ENCODE data around the gene DNAH14.

GRCh38 chr1:225179686-225180085, 250.2 kb downstream of the DNAH14 start:
- no peak for TF ChIP-seq GATA2 (IDR thresholded peaks at IDR 0.05; ENCODE audit: low read depth, low read length)
- TF ChIP-seq GATA3 (IDR thresholded peaks at IDR 0.05; ENCODE audit: low read depth, low read length), result no peak
